Endothelial cell of umbilical vein (primary cell): ENCODE data around the gene HIP1.

Experiments
- EZH2 ChIP-seq: IDR thresholded peaks from 2 replicates; pipeline ENCODE4 v1.6.1; 2012; ENCODE audit warnings: borderline replicate concordance, low read depth, mild to moderate bottlenecking, moderate library complexity, low read length, inconsistent platforms; ENCODE audit not compliant: severe bottlenecking
- TF ChIP-seq, protein P1 (sequence below), 2 donors: IDR thresholded peaks; 1 replicate in 1 of 2; 2 replicates in 1 of 2; pipeline ENCODE4 v1.5.1; 2011; ENCODE audit warnings: low read length in 2 of 2, mild to moderate bottlenecking in 2 of 2, moderate library complexity in 2 of 2, control low read depth in 1 of 2, inconsistent platforms in 1 of 2, low read depth in 1 of 2; ENCODE audit not compliant: insufficient read depth in 1 of 2; ENCODE audit errors: extremely low read depth in 1 of 2

DNA sequence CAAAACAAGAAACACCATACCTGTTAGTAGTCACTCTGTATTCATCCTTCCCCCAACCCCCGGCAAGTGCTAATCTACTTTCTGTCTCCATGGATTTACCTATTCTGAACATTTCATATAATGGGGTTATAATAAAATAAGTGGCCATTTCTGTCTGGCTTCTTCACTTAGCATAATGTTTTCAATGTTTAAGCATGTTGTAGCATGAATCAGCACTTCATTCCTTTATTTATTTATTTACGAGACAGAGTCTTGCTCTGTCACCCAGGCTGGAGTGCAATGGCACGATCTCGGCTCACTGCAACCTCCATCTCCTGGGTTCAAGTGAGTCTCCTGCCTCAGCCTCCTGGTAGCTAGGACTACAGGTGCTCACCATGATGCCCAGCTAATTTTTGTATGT, 69.2 kb downstream of the HIP1 start:
- TF ChIP-seq, protein P1, sequence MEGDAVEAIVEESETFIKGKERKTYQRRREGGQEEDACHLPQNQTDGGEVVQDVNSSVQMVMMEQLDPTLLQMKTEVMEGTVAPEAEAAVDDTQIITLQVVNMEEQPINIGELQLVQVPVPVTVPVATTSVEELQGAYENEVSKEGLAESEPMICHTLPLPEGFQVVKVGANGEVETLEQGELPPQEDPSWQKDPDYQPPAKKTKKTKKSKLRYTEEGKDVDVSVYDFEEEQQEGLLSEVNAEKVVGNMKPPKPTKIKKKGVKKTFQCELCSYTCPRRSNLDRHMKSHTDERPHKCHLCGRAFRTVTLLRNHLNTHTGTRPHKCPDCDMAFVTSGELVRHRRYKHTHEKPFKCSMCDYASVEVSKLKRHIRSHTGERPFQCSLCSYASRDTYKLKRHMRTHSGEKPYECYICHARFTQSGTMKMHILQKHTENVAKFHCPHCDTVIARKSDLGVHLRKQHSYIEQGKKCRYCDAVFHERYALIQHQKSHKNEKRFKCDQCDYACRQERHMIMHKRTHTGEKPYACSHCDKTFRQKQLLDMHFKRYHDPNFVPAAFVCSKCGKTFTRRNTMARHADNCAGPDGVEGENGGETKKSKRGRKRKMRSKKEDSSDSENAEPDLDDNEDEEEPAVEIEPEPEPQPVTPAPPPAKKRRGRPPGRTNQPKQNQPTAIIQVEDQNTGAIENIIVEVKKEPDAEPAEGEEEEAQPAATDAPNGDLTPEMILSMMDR (IDR thresholded peaks at IDR 0.05; ENCODE audit: extremely low read depth in 1 of 2, insufficient read depth in 1 of 2, low read depth in 1 of 2, low read length in 2 of 2): no peak
- no peak for TF ChIP-seq EZH2
